SK-N-SH treated with all-trans-retinoic acid at 6 μM for 48 hours (cell line): ENCODE results near the gene ILK.

Experiments used
- ATAC-seq: fragments of 200-7000 bp; cut with Tn5 transposase; 3 replicates; pipeline ENCODE4 v1.9.1; 2020; ENCODE audit warnings: mild to moderate bottlenecking, moderate library complexity
- ARNTL ChIP-seq: fragments of 450-650 bp; formaldehyde crosslinking; IDR thresholded peaks from 2 replicates; pipeline ENCODE4 v1.5.0; 2020; ENCODE audit warnings: low read depth, mild to moderate bottlenecking, moderate library complexity, borderline replicate concordance
- BACH2 ChIP-seq: fragments of 250-450 bp; sonication (Bioruptor Pico); IDR thresholded peaks from 2 replicates; pipeline ENCODE4 v1.9.0; 2021; ENCODE audit warnings: mild to moderate bottlenecking, borderline replicate concordance
- CREB5 ChIP-seq: fragments of 250-450 bp; sonication (Bioruptor Pico); IDR thresholded peaks from 2 replicates; pipeline ENCODE4 v1.5.1; 2020; ENCODE audit warnings: low read depth, mild to moderate bottlenecking, moderate library complexity
- CSDC2 ChIP-seq: fragments of 250-450 bp; sonication (Bioruptor Pico); IDR thresholded peaks from 2 replicates; pipeline ENCODE4 v1.5.0; 2020; ENCODE audit warnings: mild to moderate bottlenecking, moderate library complexity
- CSRNP3 ChIP-seq: fragments of 250-450 bp; sonication (Bioruptor Pico); IDR thresholded peaks from 2 replicates; pipeline ENCODE4 v1.5.1; 2021; ENCODE audit warnings: mild to moderate bottlenecking, moderate library complexity
- ESRRG ChIP-seq: fragments of 250-450 bp; sonication (Bioruptor Pico); IDR thresholded peaks from 2 replicates; pipeline ENCODE4 v1.6.1; 2021; ENCODE audit warnings: mild to moderate bottlenecking
- GLIS3 ChIP-seq: fragments of 250-450 bp; sonication (Bioruptor Pico); IDR thresholded peaks from 2 replicates; pipeline ENCODE4 v1.5.0; 2020; ENCODE audit warnings: mild to moderate bottlenecking, moderate library complexity
- ISL1 ChIP-seq: fragments of 250-450 bp; sonication (Bioruptor Pico); IDR thresholded peaks from 2 replicates; pipeline ENCODE4 v2.1.2; 2022; ENCODE audit warnings: mild to moderate bottlenecking, moderate library complexity
- OSR1 ChIP-seq: fragments of 250-450 bp; sonication (Bioruptor Pico); IDR thresholded peaks from 2 replicates; pipeline ENCODE4 v1.8.0; 2022; ENCODE audit warnings: moderate library complexity, mild to moderate bottlenecking, inconsistent platforms
- PATZ1 ChIP-seq: fragments of 250-450 bp; sonication (Bioruptor Pico); IDR thresholded peaks from 2 replicates; pipeline ENCODE4 v1.8.0; 2020; ENCODE audit warnings: mild to moderate bottlenecking, moderate library complexity, borderline replicate concordance
- POU6F1 ChIP-seq: fragments of 250-450 bp; sonication (Bioruptor Pico); IDR thresholded peaks from 2 replicates; pipeline ENCODE4 v1.8.0; 2021; ENCODE audit warnings: low read depth, mild to moderate bottlenecking, moderate library complexity, borderline replicate concordance
- PPARA ChIP-seq: fragments of 250-450 bp; sonication (Bioruptor Pico); IDR thresholded peaks from 2 replicates; pipeline ENCODE4 v1.5.0; 2020; ENCODE audit warnings: mild to moderate bottlenecking, borderline replicate concordance
- RARB ChIP-seq: fragments of 250-450 bp; sonication (Bioruptor Pico); IDR thresholded peaks from 2 replicates; pipeline ENCODE4 v1.8.0; 2021; ENCODE audit warnings: mild to moderate bottlenecking, moderate library complexity
- SNAI2 ChIP-seq: fragments of 250-450 bp; sonication (Bioruptor Pico); IDR thresholded peaks from 2 replicates; pipeline ENCODE4 v1.5.0; 2020; ENCODE audit warnings: mild to moderate bottlenecking, moderate library complexity
- TCF4 ChIP-seq: fragments of 250-450 bp; sonication (Bioruptor Pico); IDR thresholded peaks from 2 replicates; pipeline ENCODE4 v1.8.0; 2021; ENCODE audit warnings: mild to moderate bottlenecking, moderate library complexity, borderline replicate concordance
- ZC3H10 ChIP-seq: fragments of 250-450 bp; sonication (Bioruptor Pico); IDR thresholded peaks from 2 replicates; pipeline ENCODE4 v1.5.1; 2021; ENCODE audit warnings: mild to moderate bottlenecking, moderate library complexity
- ZFP3 ChIP-seq: fragments of 250-450 bp; sonication (Bioruptor Pico); IDR thresholded peaks from 2 replicates; pipeline ENCODE4 v1.5.0; 2020; ENCODE audit warnings: mild to moderate bottlenecking, moderate library complexity
- ZFP30 ChIP-seq: fragments of 450-650 bp; formaldehyde crosslinking; IDR thresholded peaks from 2 replicates; pipeline ENCODE4 v1.5.0; 2022; ENCODE audit warnings: mild to moderate bottlenecking, moderate library complexity
- ZNF565 ChIP-seq: fragments of 450-650 bp; formaldehyde crosslinking; conservative IDR thresholded peaks from 2 replicates; pipeline ENCODE4 v1.5.0; 2020; ENCODE audit warnings: low read depth, mild to moderate bottlenecking, moderate library complexity
- ZNF70 ChIP-seq: fragments of 450-650 bp; formaldehyde crosslinking; IDR thresholded peaks from 2 replicates; pipeline ENCODE4 v1.5.0; 2020; ENCODE audit warnings: mild to moderate bottlenecking, moderate library complexity
- ZNF8 ChIP-seq: fragments of 450-650 bp; formaldehyde crosslinking; IDR thresholded peaks from 2 replicates; pipeline ENCODE4 v1.5.0; 2020; ENCODE audit warnings: mild to moderate bottlenecking, moderate library complexity

Gene ILK

GRCh38 chr11:6648501-6648900 lies 44.9 kb downstream of the ILK start:
- TF ChIP-seq BACH2 (no peak), PATZ1 (CRISPR knock-in tag) (no peak), ZC3H10 (no peak), SNAI2 (CRISPR knock-in tag) (no peak), ZFP3 (CRISPR knock-in tag) (no peak), POU6F1 (no peak), ISL1 (CRISPR knock-in tag) (no peak), TCF4 (CRISPR knock-in tag) (no peak), ESRRG (CRISPR knock-in tag) (no peak), CREB5 (no peak), ZNF565 (no peak), CSDC2 (CRISPR knock-in tag) (no peak), GLIS3 (no peak), PPARA (CRISPR knock-in tag) (no peak), ZNF70 (CRISPR knock-in tag) (no peak)
- ATAC-seq: no peak

- ATAC-seq: no peak
- no peak for TF ChIP-seq CSDC2 (CRISPR knock-in tag)
- no peak for TF ChIP-seq OSR1 (CRISPR knock-in tag)
- no peak for TF ChIP-seq CREB5
- TF ChIP-seq GLIS3: no peak
These were observed 46.5 kb downstream of the ILK start for GRCh38 chr11:6650104-6650503.

GRCh38 chr11:6650980-6651379 lies 47.4 kb downstream of the ILK start:
- TF ChIP-seq GLIS3: no peak
- TF ChIP-seq RARB: no peak
- no peak for TF ChIP-seq ZNF565
- TF ChIP-seq ZFP30: no peak
- no peak for TF ChIP-seq ZNF70 (CRISPR knock-in tag)
- no peak for TF ChIP-seq POU6F1
- no peak for TF ChIP-seq ZNF8 (CRISPR knock-in tag)
- TF ChIP-seq ARNTL (CRISPR knock-in tag): no peak
- no peak for TF ChIP-seq TCF4 (CRISPR knock-in tag)
- no peak for TF ChIP-seq PPARA (CRISPR knock-in tag)

GRCh38 chr11:6652182-6652581 lies 48.6 kb downstream of the ILK start:
- TF ChIP-seq ZFP3 (CRISPR knock-in tag) (no peak), ZFP30 (no peak), OSR1 (CRISPR knock-in tag) (no peak), CSRNP3 (no peak)
- TF ChIP-seq, all 23 proteins: peak for 0
- ATAC-seq: no peak

More at GRCh38 chr11:6650980-6651379, 47.4 kb downstream of the ILK start:
- ATAC-seq: no peak
